Bronchial epithelial cell (primary cell): Measurements from ENCODE around the gene TSC22D2. TPM values are rescaled to one million over a fixed set of nuclear protein-coding genes. Genes with fewer than 3 reads are reported as not detected.

Source experiments
- DNase-seq: peaks from one replicate; pipeline ENCODE4 v3.0.0-alpha.2; 2010; ENCODE audit warnings: low read depth
- FAIRE-seq: peaks from 2 replicates; lab custom pipeline; 2011; peaks lifted over from hg19 to GRCh38; lab: Jason Lieb, UNC
- H3K27me3 ChIP-seq: 2 replicates; pipeline ENCODE4 v1.5.1; 2011; ENCODE audit warnings: low read length; ENCODE audit not compliant: control insufficient read depth, insufficient read depth
- H3K36me3 ChIP-seq: 2 replicates; pipeline ENCODE4 v1.5.1; 2011; ENCODE audit warnings: low read length; ENCODE audit not compliant: control insufficient read depth, insufficient read depth
- H3K4me3 ChIP-seq: 2 replicates; pipeline ENCODE4 v1.5.1; 2011; ENCODE audit warnings: mild to moderate bottlenecking, low read depth, low read length, control low read depth
- total RNA-seq: library from RNA; depleted of rRNA; stranded (reverse); fragments of >200 nt; gene quantifications from 2 replicates; pipeline ENCODE4 v1.2.1, GENCODE V29; 2014
- TF ChIP-seq, protein P1 (sequence below): IDR thresholded peaks from 2 replicates; pipeline ENCODE4 v1.5.1; 2011; ENCODE audit warnings: mild to moderate bottlenecking, moderate library complexity, low read length, control low read depth, inconsistent platforms; ENCODE audit not compliant: insufficient read depth, severe bottlenecking

Gene TSC22D2
- total RNA-seq, 1 donor from 2014 or later: 5.0 TPM

- no peak for FAIRE-seq
- H3K4me3 ChIP-seq: peak overlapping the region; percentile 96
- no peak for DNase-seq
- no peaks in the 10 kb centered on the region for H3K27me3 ChIP-seq
- TF ChIP-seq, protein P1, sequence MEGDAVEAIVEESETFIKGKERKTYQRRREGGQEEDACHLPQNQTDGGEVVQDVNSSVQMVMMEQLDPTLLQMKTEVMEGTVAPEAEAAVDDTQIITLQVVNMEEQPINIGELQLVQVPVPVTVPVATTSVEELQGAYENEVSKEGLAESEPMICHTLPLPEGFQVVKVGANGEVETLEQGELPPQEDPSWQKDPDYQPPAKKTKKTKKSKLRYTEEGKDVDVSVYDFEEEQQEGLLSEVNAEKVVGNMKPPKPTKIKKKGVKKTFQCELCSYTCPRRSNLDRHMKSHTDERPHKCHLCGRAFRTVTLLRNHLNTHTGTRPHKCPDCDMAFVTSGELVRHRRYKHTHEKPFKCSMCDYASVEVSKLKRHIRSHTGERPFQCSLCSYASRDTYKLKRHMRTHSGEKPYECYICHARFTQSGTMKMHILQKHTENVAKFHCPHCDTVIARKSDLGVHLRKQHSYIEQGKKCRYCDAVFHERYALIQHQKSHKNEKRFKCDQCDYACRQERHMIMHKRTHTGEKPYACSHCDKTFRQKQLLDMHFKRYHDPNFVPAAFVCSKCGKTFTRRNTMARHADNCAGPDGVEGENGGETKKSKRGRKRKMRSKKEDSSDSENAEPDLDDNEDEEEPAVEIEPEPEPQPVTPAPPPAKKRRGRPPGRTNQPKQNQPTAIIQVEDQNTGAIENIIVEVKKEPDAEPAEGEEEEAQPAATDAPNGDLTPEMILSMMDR: no peak
- peaks cover 5% of the 10 kb centered on the region for H3K36me3 ChIP-seq
These were observed 1.0 kb downstream of the TSC22D2 start for GRCh38 chr3:150409125-150409511.

DNA sequence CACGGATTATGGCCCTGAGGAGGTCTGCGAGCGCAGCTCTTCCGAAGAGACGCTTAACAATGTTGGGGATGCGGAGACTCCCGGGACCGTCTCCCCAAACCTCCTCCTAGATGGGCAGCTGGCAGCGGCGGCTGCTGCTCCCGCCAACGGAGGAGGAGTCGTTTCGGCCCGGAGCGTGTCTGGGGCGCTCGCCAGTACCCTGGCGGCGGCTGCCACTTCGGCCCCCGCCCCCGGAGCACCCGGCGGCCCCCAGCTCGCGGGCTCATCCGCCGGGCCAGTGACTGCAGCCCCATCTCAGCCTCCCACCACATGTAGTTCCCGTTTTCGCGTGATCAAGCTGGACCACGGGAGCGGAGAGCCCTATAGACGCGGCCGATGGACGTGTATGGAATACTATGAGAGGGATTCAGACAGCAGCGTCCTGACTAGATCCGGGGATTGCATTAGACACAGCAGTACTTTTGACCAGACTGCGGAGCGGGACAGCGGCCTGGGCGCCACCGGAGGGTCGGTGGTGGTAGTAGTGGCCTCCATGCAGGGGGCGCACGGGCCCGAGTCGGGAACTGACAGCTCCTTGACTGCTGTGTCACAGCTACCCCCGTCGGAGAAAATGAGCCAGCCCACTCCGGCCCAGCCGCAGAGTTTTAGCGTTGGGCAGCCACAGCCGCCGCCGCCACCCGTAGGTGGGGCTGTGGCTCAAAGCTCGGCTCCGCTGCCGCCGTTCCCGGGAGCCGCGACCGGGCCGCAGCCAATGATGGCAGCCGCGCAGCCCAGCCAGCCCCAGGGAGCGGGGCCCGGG, 1.6 kb downstream of the TSC22D2 start:
- DNase-seq (no peak), FAIRE-seq (no peak)
- TF ChIP-seq, protein P1: peak; percentile 63
- peak overlapping the region; percentile 96 for H3K4me3 ChIP-seq
- no peaks in the 10 kb centered on the region for H3K27me3 ChIP-seq
- peaks cover 5% of the 10 kb centered on the region for H3K36me3 ChIP-seq

- no peak for FAIRE-seq
- TF ChIP-seq, protein P1: no peak
- Histone ChIP-seq H3K27me3 (no peaks in the 10 kb centered on the region), H3K4me3 (peak overlapping the region; percentile 96), H3K36me3 (peaks cover 5% of the 10 kb centered on the region)
- no peak for DNase-seq
These were observed 2.4 kb downstream of the TSC22D2 start for GRCh38 chr3:150410311-150411105.

DNA sequence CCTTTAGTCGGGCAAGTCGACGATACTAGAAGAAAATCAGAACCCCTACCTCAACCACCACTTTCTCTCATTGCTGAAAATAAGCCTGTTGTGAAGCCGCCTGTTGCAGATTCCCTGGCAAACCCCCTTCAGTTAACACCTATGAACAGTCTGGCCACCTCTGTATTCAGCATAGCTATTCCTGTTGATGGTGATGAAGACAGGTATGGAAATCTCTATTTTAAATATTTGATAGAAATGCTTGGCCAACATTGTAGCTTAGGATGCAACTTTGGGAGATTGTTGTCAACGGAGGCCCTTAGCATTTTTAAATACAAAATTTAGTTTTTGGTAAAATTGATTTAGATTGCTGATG, 3.0 kb downstream of the TSC22D2 start:
- Histone ChIP-seq H3K4me3 (peak overlapping the region; percentile 96), H3K27me3 (no peaks in the 10 kb centered on the region), H3K36me3 (peaks cover 5% of the 10 kb centered on the region)
- no peak for DNase-seq
- TF ChIP-seq, protein P1: no peak
- no peak for FAIRE-seq

DNA sequence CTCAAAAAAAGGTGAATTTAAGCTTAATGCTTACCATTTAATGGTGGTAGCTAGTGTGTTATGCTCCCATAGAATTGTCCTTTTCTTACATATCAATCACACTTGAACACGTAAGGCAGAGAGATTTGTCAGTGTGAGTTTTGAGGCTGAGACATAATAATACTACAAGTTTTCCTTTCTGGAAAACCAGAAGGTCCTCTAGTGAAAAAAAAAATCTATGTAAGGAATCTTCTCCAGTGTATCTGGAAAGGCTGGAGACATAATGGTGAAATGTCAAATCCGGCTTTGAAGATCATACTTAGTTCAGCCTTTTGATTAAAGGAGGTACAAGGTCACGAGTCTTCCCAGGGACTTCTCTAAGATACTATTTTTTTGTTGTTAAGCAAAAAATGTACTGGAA, 3.4 kb downstream of the TSC22D2 start:
- no peaks in the 10 kb centered on the region for H3K27me3 ChIP-seq
- no peak for DNase-seq
- FAIRE-seq: no peak
- peak overlapping the region; percentile 96 for H3K4me3 ChIP-seq
- H3K36me3 ChIP-seq: peaks cover 5% of the 10 kb centered on the region
- TF ChIP-seq, protein P1: no peak
